Mucosa of rectum (tissue), 2 donors: Measurements from ENCODE around the gene PHC1.
"Not testable (repeated sequence)": the region's sequence is repeated elsewhere in the genome, so short reads cannot be mapped to it uniquely, and the experiment has no call there.

Source experiments
- H3K27ac ChIP-seq, 2 donors: one replicate each; pipeline ENCODE4 v1.7.0; 2013; ENCODE audit warnings: inconsistent platforms in 2 of 2, low read depth in 2 of 2, low read length in 2 of 2
- H3K27me3 ChIP-seq, 2 donors: one replicate each; pipeline ENCODE4 v1.7.0; 2013; ENCODE audit warnings: low read length in 2 of 2; ENCODE audit not compliant: control insufficient read depth in 2 of 2, insufficient read depth in 2 of 2
- H3K36me3 ChIP-seq, 2 donors: one replicate each; pipeline ENCODE4 v1.7.0; 2013; ENCODE audit warnings: low read length in 2 of 2; ENCODE audit not compliant: control insufficient read depth in 2 of 2, insufficient read depth in 2 of 2
- H3K4me1 ChIP-seq, 2 donors: one replicate each; pipeline ENCODE4 v1.7.0; 2013; ENCODE audit warnings: low read length in 2 of 2, mild to moderate bottlenecking in 1 of 2; ENCODE audit not compliant: control insufficient read depth in 2 of 2, insufficient read depth in 2 of 2
- H3K4me3 ChIP-seq, 2 donors: one replicate each; pipeline ENCODE4 v1.7.0; 2013; ENCODE audit warnings: low read length in 2 of 2
- H3K9ac ChIP-seq, 2 donors: one replicate each; pipeline ENCODE4 v1.7.0; 2013; ENCODE audit warnings: low read length in 2 of 2, low read depth in 1 of 2, mild to moderate bottlenecking in 1 of 2
- H3K9me3 ChIP-seq, 2 donors: one replicate each; pipeline ENCODE4 v1.7.0; 2013; ENCODE audit warnings: low read length in 2 of 2; ENCODE audit not compliant: control insufficient read depth in 2 of 2
- donor health status: healthy.
- donor health status: Normal muscosa, but diverticular disease.

The PHC1 gene

GRCh38 chr12:8891976-8892375, 22.3 kb upstream of the PHC1 start:
- H3K9me3 ChIP-seq = no peaks in the 10 kb centered on the region
- no peaks in the 10 kb centered on the region for H3K36me3 ChIP-seq
- H3K27ac ChIP-seq = no peak overlapping the region
- H3K4me3 ChIP-seq = no peak overlapping the region
- H3K27me3 ChIP-seq = no peaks in the 10 kb centered on the region
- no peak overlapping the region for H3K9ac ChIP-seq
- no peaks in the 10 kb centered on the region for H3K4me1 ChIP-seq

- Histone ChIP-seq H3K4me3 (no peak overlapping the region), H3K27ac (no peak overlapping the region), H3K9me3 (no peaks in the 10 kb centered on the region), H3K9ac (no peak overlapping the region), H3K4me1 (no peaks in the 10 kb centered on the region), H3K27me3 (no peaks in the 10 kb centered on the region), H3K36me3 (no peaks in the 10 kb centered on the region)
Observed at GRCh38 chr12:8894378-8894777, 19.9 kb upstream of the PHC1 start.

GRCh38 chr12:8894986-8895385, 19.3 kb upstream of the PHC1 start:
- H3K9ac ChIP-seq = no peak overlapping the region
- H3K4me3 ChIP-seq = no peak overlapping the region
- H3K27me3 ChIP-seq = no peaks in the 10 kb centered on the region
- H3K36me3 ChIP-seq = no peaks in the 10 kb centered on the region
- no peak overlapping the region for H3K27ac ChIP-seq
- H3K4me1 ChIP-seq = no peaks in the 10 kb centered on the region
- H3K9me3 ChIP-seq = no peaks in the 10 kb centered on the region

GRCh38 chr12:8897081-8897480, 17.2 kb upstream of the PHC1 start:
- Histone ChIP-seq H3K27me3 (no peaks in the 10 kb centered on the region), H3K4me1 (no peaks in the 10 kb centered on the region), H3K9ac (no peak overlapping the region), H3K4me3 (no peak overlapping the region), H3K27ac (no peak overlapping the region), H3K9me3 (no peaks in the 10 kb centered on the region), H3K36me3 (no peaks in the 10 kb centered on the region)

GRCh38 chr12:8899830-8900229, 14.5 kb upstream of the PHC1 start:
- H3K4me1 ChIP-seq = no peaks in the 10 kb centered on the region
- no peak overlapping the region for H3K27ac ChIP-seq
- no peaks in the 10 kb centered on the region for H3K27me3 ChIP-seq
- no peaks in the 10 kb centered on the region for H3K9me3 ChIP-seq
- H3K4me3 ChIP-seq = no peak overlapping the region
- H3K36me3 ChIP-seq = no peaks in the 10 kb centered on the region
- no peak overlapping the region for H3K9ac ChIP-seq

GRCh38 chr12:8902703-8903102, 11.6 kb upstream of the PHC1 start:
- not testable (repeated sequence) for H3K9me3 ChIP-seq, H3K36me3 ChIP-seq, H3K4me1 ChIP-seq, H3K27me3 ChIP-seq, H3K4me3 ChIP-seq, H3K27ac ChIP-seq, H3K9ac ChIP-seq

GRCh38 chr12:8903646-8904045, 10.7 kb upstream of the PHC1 start:
- Histone ChIP-seq H3K27me3 (no peaks in the 10 kb centered on the region), H3K36me3 (no peaks in the 10 kb centered on the region), H3K9ac (no peak overlapping the region), H3K4me1 (no peaks in the 10 kb centered on the region), H3K9me3 (no peaks in the 10 kb centered on the region), H3K4me3 (no peak overlapping the region), H3K27ac (no peak overlapping the region)

- H3K4me3 ChIP-seq = no peak overlapping the region
- no peaks in the 10 kb centered on the region for H3K36me3 ChIP-seq
- H3K27me3 ChIP-seq = no peaks in the 10 kb centered on the region
- H3K9me3 ChIP-seq = no peaks in the 10 kb centered on the region
- no peak overlapping the region for H3K27ac ChIP-seq
- no peaks in the 10 kb centered on the region for H3K4me1 ChIP-seq
- H3K9ac ChIP-seq = no peak overlapping the region
Observed at GRCh38 chr12:8904665-8905064, 9.6 kb upstream of the PHC1 start.

- no peaks in the 10 kb centered on the region for H3K27me3 ChIP-seq
- H3K27ac ChIP-seq = no peak overlapping the region
- H3K9me3 ChIP-seq = no peaks in the 10 kb centered on the region
- no peak overlapping the region for H3K4me3 ChIP-seq
- no peaks in the 10 kb centered on the region for H3K36me3 ChIP-seq
- no peak overlapping the region for H3K9ac ChIP-seq
- no peaks in the 10 kb centered on the region for H3K4me1 ChIP-seq
Observed at GRCh38 chr12:8905546-8905945, 8.8 kb upstream of the PHC1 start.

GRCh38 chr12:8906266-8907180, 7.8 kb upstream of the PHC1 start:
- Histone ChIP-seq H3K9ac (no peak overlapping the region), H3K9me3 (no peaks in the 10 kb centered on the region), H3K27ac (no peak overlapping the region), H3K36me3 (no peaks in the 10 kb centered on the region), H3K27me3 (no peaks in the 10 kb centered on the region), H3K4me1 (no peaks in the 10 kb centered on the region), H3K4me3 (no peak overlapping the region)
